ENCODE results near the gene ADIPOR2.

ADIPOR2 gene

GRCh38 chr12:1795785-1796514 lies 105.1 kb downstream of the ADIPOR2 start:
- no peaks in the 10 kb centered on the region for H3F3A ChIP-seq (ENCODE audit: insufficient read depth, low read length)
- peak overlapping the region; percentile 76 for H3K4me2 ChIP-seq (ENCODE audit: low read length)
- TF ChIP-seq EZH2 (IDR thresholded peaks at IDR 0.05; ENCODE audit: borderline replicate concordance, low read length), result no peak
- peak; percentile 97 for TF ChIP-seq CTCF (IDR thresholded peaks at IDR 0.05; ENCODE audit: low read length)
- H3K9me2 ChIP-seq (ENCODE audit: low read depth, low read length), result no peaks in the 10 kb centered on the region
- no peaks in the 10 kb centered on the region for H3K9me3 ChIP-seq (ENCODE audit: low read length)
- H4K20me1 ChIP-seq (ENCODE audit: insufficient read depth, low read length), result no peaks in the 10 kb centered on the region
- H3K4me3 ChIP-seq (ENCODE audit: low read depth, low read length, poor library complexity, severe bottlenecking), result peak overlapping the region; percentile 68
- no peaks in the 10 kb centered on the region for H3K27me3 ChIP-seq (ENCODE audit: insufficient read depth, low read length)
- H2AFZ ChIP-seq (ENCODE audit: low read length), result no peak overlapping the region
- H3K27ac ChIP-seq (ENCODE audit: low read depth, low read length, poor library complexity, severe bottlenecking), result no peak overlapping the region
- H3K79me2 ChIP-seq (ENCODE audit: insufficient read depth, low read length), result no peaks in the 10 kb centered on the region
- H3K4me1 ChIP-seq (ENCODE audit: insufficient read depth, low read length, severe bottlenecking), result peaks cover 32% of the 10 kb centered on the region
- H3K9ac ChIP-seq (ENCODE audit: low read length), result peak overlapping the region; percentile 76
- no peaks in the 10 kb centered on the region for H3K36me3 ChIP-seq (ENCODE audit: insufficient read depth, low read length)

- Histone ChIP-seq H3K27me3 (ENCODE audit: insufficient read depth, low read length) (no peaks in the 10 kb centered on the region), H3K9me3 (ENCODE audit: low read length) (no peaks in the 10 kb centered on the region), H3K4me2 (ENCODE audit: low read length) (peak overlapping the region; percentile 76), H3K36me3 (ENCODE audit: insufficient read depth, low read length) (no peaks in the 10 kb centered on the region), H3K9ac (ENCODE audit: low read length) (peak overlapping the region; percentile 76), H3F3A (ENCODE audit: insufficient read depth, low read length) (no peaks in the 10 kb centered on the region), H4K20me1 (ENCODE audit: insufficient read depth, low read length) (no peaks in the 10 kb centered on the region), H3K4me1 (ENCODE audit: insufficient read depth, low read length, severe bottlenecking) (peaks cover 28% of the 10 kb centered on the region), H2AFZ (ENCODE audit: low read length) (no peak overlapping the region), H3K4me3 (ENCODE audit: low read depth, low read length, poor library complexity, severe bottlenecking) (peak overlapping the region; percentile 68), H3K9me2 (ENCODE audit: low read depth, low read length) (no peaks in the 10 kb centered on the region), H3K79me2 (ENCODE audit: insufficient read depth, low read length) (no peaks in the 10 kb centered on the region), H3K27ac (ENCODE audit: low read depth, low read length, poor library complexity, severe bottlenecking) (no peak overlapping the region)
- TF ChIP-seq EZH2 (IDR thresholded peaks at IDR 0.05; ENCODE audit: borderline replicate concordance, low read length) (no peak), CTCF (IDR thresholded peaks at IDR 0.05; ENCODE audit: low read length) (no peak)
Measured at GRCh38 chr12:1796515-1797010, 105.7 kb downstream of the ADIPOR2 start.

- no peaks in the 10 kb centered on the region for H3K79me2 ChIP-seq (ENCODE audit: insufficient read depth, low read length)
- H3K4me2 ChIP-seq (ENCODE audit: low read length), result peak overlapping the region; percentile 76
- no peak overlapping the region for H2AFZ ChIP-seq (ENCODE audit: low read length)
- no peaks in the 10 kb centered on the region for H3K9me2 ChIP-seq (ENCODE audit: low read depth, low read length)
- H4K20me1 ChIP-seq (ENCODE audit: insufficient read depth, low read length), result no peaks in the 10 kb centered on the region
- no peak overlapping the region for H3K27ac ChIP-seq (ENCODE audit: low read depth, low read length, poor library complexity, severe bottlenecking)
- H3K9ac ChIP-seq (ENCODE audit: low read length), result peak overlapping the region; percentile 76
- H3K9me3 ChIP-seq (ENCODE audit: low read length), result no peaks in the 10 kb centered on the region
- 0 out of 2 replicates have a peak, but pooled peaks have one; percentile 8 for TF ChIP-seq CTCF (IDR thresholded peaks at IDR 0.05; ENCODE audit: low read length)
- TF ChIP-seq EZH2 (IDR thresholded peaks at IDR 0.05; ENCODE audit: borderline replicate concordance, low read length), result no peak
- H3K36me3 ChIP-seq (ENCODE audit: insufficient read depth, low read length), result no peaks in the 10 kb centered on the region
- H3K4me1 ChIP-seq (ENCODE audit: insufficient read depth, low read length, severe bottlenecking), result peaks cover 25% of the 10 kb centered on the region
- H3F3A ChIP-seq (ENCODE audit: insufficient read depth, low read length), result no peaks in the 10 kb centered on the region
- no peaks in the 10 kb centered on the region for H3K27me3 ChIP-seq (ENCODE audit: insufficient read depth, low read length)
- peak overlapping the region; percentile 68 for H3K4me3 ChIP-seq (ENCODE audit: low read depth, low read length, poor library complexity, severe bottlenecking)
Measured at GRCh38 chr12:1797011-1797901, 106.4 kb downstream of the ADIPOR2 start.

Data from OCI-LY1 (cell line).